Measurements from ENCODE around the gene TEKT3.

GRCh38 chr17:15340966-15341365, 431 bp downstream of the TEKT3 start:
- TF ChIP-seq SMAD3 (CRISPR knock-in tag; conservative IDR thresholded peaks at IDR 0.05): no peak
- no peak for TF ChIP-seq BRD4 (IDR thresholded peaks at IDR 0.05)
- no peak for TF ChIP-seq PREB (CRISPR knock-in tag; IDR thresholded peaks at IDR 0.05)
- TF ChIP-seq ZBTB12 (CRISPR knock-in tag; IDR thresholded peaks at IDR 0.05): no peak
- no peak for TF ChIP-seq CEBPB (tag; IDR thresholded peaks at IDR 0.05)

All from K562 (cell line).